Nephron progenitor cell (in vitro differentiated cells): ENCODE measurements around the gene KLK7.

Source experiments
- DNase-seq: peaks from one replicate; pipeline ENCODE4 v3.0.0; 2021
- H3K27ac Mint-ChIP-seq: 2 replicates; pipeline ENCODE4 v1.8.0; 2021; ENCODE audit warnings: mild to moderate bottlenecking, moderate library complexity, mixed read lengths
- H3K27me3 Mint-ChIP-seq: 2 replicates; pipeline ENCODE4 v1.8.0; 2021; ENCODE audit warnings: mild to moderate bottlenecking, low read depth, mixed read lengths; ENCODE audit not compliant: poor library complexity
- H3K36me3 Mint-ChIP-seq: 2 replicates; pipeline ENCODE4 v1.8.0; 2021; ENCODE audit warnings: low read depth, mixed read lengths
- H3K4me1 Mint-ChIP-seq: 2 replicates; pipeline ENCODE4 v1.8.0; 2021; ENCODE audit warnings: mixed read lengths
- H3K4me3 Mint-ChIP-seq: 2 replicates; pipeline ENCODE4 v1.8.0; 2021; ENCODE audit warnings: mild to moderate bottlenecking, moderate library complexity, mixed read lengths
- H3K9me3 Mint-ChIP-seq: 2 replicates; pipeline ENCODE4 v1.8.0; 2021; ENCODE audit warnings: mild to moderate bottlenecking, moderate library complexity, mixed read lengths
- CTCF ChIP-seq: fragments of 200-600 bp; sonication (generic); IDR thresholded peaks from 2 replicates; pipeline ENCODE4 v1.5.0; 2021; ENCODE audit warnings: antibody characterized with exemption

KLK7 gene

GRCh38 chr19:51007488-51007887 is 23.8 kb upstream of the KLK7 start:
- Mint-ChIP-seq H3K27ac (no peak overlapping the region), H3K27me3 (peaks cover 75% of the 10 kb centered on the region), H3K4me1 (peaks cover 25% of the 10 kb centered on the region), H3K36me3 (no peaks in the 10 kb centered on the region), H3K9me3 (no peaks in the 10 kb centered on the region), H3K4me3 (no peak overlapping the region)
- no peak for DNase-seq
- no peak for TF ChIP-seq CTCF

DNA sequence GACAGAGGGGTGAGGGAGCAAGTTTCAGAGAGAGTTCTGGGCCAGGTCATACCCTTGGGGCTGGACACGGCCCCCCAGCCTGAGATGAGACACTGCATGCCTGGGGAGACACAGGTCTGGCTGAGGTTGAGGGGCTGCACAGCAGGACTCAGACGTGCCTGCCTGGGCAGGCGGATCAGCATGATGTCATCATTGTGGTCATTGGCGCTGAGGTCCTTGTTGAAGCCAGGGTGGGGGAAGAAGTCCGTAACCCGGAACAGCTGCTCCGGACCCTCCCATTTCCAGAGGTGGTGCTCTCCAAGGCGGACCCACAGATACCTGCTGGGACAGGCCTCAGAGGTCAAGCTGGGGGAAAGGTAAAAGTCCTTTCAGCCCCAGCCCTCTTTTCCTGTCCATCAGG is 22.7 kb upstream of the KLK7 start:
- TF ChIP-seq CTCF: no peak
- Mint-ChIP-seq H3K36me3 (no peaks in the 10 kb centered on the region), H3K9me3 (no peaks in the 10 kb centered on the region), H3K4me3 (no peak overlapping the region), H3K27ac (no peak overlapping the region), H3K27me3 (peaks cover 73% of the 10 kb centered on the region), H3K4me1 (peaks cover 35% of the 10 kb centered on the region)
- DNase-seq: no peak

DNA sequence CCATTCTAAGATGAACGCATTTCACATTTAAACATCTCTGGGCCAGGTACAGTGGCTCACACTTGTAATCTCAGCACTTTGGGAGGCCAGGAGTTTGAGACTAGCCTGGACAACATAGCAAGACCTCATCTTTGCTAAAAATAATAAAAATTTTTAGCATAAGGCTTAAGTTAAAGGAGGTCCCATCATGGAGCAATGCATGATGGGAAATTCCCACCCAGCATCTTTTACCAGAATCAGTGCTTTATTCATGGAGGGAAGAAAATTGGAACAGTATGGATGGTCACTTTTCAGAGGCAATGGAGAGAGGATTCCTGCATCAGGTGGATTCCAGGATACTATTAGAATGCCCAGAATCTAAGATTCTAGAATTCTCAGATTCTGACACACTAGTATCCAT is 21.5 kb upstream of the KLK7 start:
- no peak for DNase-seq
- H3K36me3 Mint-ChIP-seq: no peaks in the 10 kb centered on the region
- no peak overlapping the region for H3K4me3 Mint-ChIP-seq
- H3K27ac Mint-ChIP-seq: no peak overlapping the region
- no peak for TF ChIP-seq CTCF
- peaks cover 69% of the 10 kb centered on the region for H3K27me3 Mint-ChIP-seq
- peaks cover 47% of the 10 kb centered on the region for H3K4me1 Mint-ChIP-seq
- no peaks in the 10 kb centered on the region for H3K9me3 Mint-ChIP-seq

DNA sequence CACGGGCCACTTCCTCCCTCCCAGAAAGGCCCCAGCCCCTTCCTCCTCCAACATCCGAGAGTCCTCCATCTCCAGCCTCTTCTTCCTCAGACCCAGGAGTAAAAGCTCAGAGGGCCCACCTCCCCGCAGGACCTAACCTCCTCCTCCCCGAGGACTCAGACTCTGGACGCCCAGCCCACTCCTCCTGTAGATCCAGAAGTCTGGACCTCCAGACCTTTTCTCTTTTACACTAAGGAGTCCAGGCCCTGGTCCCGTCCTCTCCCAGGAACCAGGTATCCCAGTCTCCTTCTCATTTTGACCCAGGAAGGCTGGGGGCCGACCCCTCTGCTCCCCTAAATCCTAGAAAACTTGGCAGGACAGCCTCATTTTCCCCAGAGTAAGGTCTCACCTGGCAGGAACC is 19.6 kb upstream of the KLK7 start:
- Mint-ChIP-seq H3K4me3 (no peak overlapping the region), H3K27ac (no peak overlapping the region), H3K36me3 (no peaks in the 10 kb centered on the region), H3K4me1 (peaks cover 52% of the 10 kb centered on the region), H3K9me3 (no peaks in the 10 kb centered on the region), H3K27me3 (peaks cover 65% of the 10 kb centered on the region)
- no peak for DNase-seq
- TF ChIP-seq CTCF: no peak

GRCh38 chr19:51002542-51003311 is 19.0 kb upstream of the KLK7 start:
- Mint-ChIP-seq H3K27me3 (peaks cover 66% of the 10 kb centered on the region), H3K4me1 (peaks cover 58% of the 10 kb centered on the region), H3K9me3 (no peaks in the 10 kb centered on the region), H3K27ac (peak overlapping the region; percentile 95), H3K4me3 (peak overlapping the region; percentile 56), H3K36me3 (no peaks in the 10 kb centered on the region)
- DNase-seq: peak; percentile 68
- no peak for TF ChIP-seq CTCF

DNA sequence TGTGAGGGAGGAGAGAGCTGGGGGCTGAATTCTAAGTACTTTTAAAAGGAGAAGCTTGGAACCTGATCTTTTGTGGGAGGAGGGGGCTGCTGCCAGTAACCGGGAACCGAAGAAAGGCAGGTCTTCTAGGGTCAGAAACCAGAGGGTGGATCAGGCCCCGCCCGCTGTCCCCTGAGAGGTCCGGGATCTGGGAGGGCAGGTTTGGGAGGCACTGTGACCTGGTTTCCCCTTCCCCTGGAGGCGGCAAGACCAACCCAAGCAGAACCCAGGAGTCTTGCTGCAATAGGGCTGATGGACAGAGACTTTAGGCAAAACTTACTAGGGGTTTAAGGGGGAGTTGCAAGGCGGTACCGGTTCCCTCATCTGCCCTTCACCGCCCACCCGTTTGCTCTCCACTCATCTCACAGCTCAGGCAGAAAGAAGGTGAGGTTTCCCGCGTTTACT is 18.4 kb upstream of the KLK7 start:
- H3K9me3 Mint-ChIP-seq: no peaks in the 10 kb centered on the region
- peaks cover 58% of the 10 kb centered on the region for H3K4me1 Mint-ChIP-seq
- peak overlapping the region; percentile 56 for H3K4me3 Mint-ChIP-seq
- peaks cover 66% of the 10 kb centered on the region for H3K27me3 Mint-ChIP-seq
- peak overlapping the region; percentile 95 for H3K27ac Mint-ChIP-seq
- DNase-seq: peak; percentile 61
- H3K36me3 Mint-ChIP-seq: no peaks in the 10 kb centered on the region
- TF ChIP-seq CTCF: no peak
